Measurements from ENCODE around the gene UBE3B.

DNA sequence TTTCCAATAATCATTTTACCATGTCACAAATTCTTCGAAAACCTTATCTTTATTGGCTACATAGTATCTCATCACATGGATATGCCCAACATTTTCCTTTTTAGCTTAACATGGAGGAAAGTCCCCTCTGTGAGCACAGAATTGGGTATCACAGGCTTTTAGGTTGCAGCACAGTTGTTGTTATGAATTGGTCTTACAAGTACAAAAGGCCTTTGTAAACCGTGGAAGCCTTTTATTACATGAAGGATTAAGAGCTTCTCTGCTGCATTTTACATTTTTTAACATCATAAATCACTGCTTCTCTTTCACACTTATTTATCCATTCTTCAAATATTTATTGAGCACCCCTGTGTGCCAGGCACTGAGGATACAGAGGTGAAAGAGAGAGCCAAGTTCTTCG is 26.2 kb downstream of the UBE3B start:
- TF ChIP-seq, protein P1, sequence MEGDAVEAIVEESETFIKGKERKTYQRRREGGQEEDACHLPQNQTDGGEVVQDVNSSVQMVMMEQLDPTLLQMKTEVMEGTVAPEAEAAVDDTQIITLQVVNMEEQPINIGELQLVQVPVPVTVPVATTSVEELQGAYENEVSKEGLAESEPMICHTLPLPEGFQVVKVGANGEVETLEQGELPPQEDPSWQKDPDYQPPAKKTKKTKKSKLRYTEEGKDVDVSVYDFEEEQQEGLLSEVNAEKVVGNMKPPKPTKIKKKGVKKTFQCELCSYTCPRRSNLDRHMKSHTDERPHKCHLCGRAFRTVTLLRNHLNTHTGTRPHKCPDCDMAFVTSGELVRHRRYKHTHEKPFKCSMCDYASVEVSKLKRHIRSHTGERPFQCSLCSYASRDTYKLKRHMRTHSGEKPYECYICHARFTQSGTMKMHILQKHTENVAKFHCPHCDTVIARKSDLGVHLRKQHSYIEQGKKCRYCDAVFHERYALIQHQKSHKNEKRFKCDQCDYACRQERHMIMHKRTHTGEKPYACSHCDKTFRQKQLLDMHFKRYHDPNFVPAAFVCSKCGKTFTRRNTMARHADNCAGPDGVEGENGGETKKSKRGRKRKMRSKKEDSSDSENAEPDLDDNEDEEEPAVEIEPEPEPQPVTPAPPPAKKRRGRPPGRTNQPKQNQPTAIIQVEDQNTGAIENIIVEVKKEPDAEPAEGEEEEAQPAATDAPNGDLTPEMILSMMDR (conservative IDR thresholded peaks at IDR 0.05), result no peak
- TF ChIP-seq ZFX (IDR thresholded peaks at IDR 0.05), result no peak

Data from C4-2B (cell line).